Measurements from ENCODE around the gene FAM180A.
"Not testable (repeated sequence)": the region's sequence is repeated elsewhere in the genome, so short reads cannot be mapped to it uniquely, and the experiment has no call there.

FAM180A gene

GRCh38 chr7:135748770-135749169 is at the start of gene FAM180A:
Gene FAM180A (minus strand): TSS chr7:135748813. CDS start chr7:135748580, 233 bp downstream.
- DNase-seq, result no peak

DNA sequence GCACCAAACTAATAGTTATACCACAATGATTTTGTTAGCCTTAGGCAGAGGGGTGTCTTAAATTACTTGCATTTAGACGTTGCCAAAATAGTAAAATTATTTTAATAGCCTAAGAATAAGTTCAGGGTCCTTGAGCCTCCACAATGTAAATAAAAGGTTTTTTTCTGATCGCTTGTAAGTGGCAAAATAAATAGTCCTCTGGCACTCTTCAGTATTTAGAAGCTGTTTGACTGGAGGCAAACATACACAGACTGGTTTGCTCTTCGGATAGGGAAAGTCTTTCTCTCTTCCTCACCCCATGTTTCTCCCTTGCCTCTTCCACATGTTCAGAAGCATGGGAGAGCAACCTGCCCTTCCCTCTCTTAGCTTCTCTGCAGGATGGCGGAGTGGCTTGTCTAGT is 49.5 kb upstream of the FAM180A start:
- no peak for DNase-seq

DNA sequence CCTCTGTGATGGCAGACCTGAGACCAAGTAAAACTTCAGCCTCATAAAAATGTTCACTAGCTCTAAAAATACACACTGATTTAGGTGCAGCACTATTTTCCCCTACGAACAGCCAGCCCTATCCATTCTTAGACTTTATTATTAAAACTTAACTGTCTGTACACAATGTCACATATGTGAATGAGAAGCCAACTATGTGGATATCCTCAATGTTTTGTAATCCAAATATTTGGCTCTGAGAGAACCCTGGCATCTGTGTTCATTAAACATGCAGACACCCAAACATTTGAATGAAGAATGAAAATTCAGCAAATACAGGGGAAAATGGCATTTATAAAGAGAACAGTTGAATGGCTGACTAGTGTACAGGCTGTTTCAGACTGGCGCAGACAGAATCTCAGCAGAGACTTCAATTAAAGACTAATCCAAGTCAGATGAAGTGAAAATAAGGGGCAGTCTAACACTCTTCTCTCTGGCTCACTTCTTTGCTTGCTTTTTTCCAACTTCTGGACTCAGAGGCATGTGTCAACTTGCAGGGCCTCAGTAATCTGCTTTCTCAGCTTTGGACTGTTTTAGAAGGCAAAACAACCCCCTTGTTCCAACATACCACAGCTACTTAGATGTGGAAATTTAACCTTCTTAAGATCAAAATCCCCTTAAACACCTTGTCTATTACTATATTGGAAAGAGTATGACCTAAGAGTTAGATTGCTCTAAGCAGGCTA is 47.4 kb upstream of the FAM180A start:
- no peak for DNase-seq

- no peak for DNase-seq
Observed at GRCh38 chr7:135793841-135794240, 45.2 kb upstream of the FAM180A start.

DNA sequence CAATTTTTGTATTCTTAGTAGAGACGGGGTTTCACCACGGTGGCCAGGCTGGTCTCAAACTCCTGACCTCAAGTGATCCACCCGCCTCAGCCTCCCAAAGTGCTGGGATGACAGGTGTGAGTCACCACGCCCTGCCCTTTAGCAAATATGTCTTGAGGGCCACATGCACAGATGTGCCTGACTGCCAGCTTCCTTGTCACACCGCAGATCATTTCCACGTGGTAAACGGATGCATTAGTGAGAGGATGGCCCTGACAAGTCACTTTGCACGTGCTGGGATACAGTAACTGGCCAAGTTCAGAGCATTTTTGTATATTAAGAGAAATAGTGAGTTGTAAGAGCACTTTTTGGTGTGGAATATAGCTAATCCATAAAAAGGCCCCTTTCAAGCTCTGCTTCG is 44.3 kb upstream of the FAM180A start:
- no peak for DNase-seq

GRCh38 chr7:135792363-135792668 is 43.7 kb upstream of the FAM180A start:
- DNase-seq, result no peak

DNA sequence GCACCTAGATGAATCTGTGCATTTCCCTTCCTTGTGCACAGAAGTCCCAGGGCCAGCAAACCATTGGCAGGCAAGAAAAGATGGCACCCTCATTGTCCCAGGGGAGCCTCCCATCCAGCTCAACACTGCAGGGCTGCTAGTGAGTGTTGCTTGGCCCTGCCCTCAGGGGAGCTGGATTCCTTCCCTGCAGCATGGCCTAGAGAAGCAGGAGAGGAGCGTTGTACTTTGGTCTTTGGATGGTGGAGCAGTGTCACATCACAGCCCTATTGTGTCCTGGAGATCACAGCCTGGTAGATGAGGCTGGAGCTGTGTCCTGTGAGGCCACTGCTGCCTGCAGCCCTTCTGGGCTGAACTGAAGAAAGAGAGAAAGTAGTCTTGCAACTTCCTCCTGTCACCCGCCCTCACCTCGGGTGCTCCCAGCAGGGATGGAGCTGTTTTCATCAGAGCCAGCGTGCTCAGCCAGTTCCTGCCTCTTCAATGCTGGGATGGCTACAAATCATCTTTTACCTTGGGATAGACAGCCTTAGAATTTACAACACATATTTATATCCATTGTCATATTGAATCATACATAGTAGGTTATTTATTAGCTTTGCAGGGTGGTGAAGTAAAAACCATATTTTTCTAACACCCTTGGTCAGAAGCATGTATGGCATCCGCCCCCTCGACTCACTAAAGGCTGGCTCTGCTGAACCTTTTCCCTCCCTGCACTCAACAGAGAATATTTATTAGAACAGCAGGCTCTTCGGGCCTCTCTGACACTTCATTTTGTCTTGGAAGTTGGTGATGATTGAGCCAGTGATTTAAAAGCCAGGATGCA is 43.1 kb upstream of the FAM180A start:
- DNase-seq, result no peak

DNA sequence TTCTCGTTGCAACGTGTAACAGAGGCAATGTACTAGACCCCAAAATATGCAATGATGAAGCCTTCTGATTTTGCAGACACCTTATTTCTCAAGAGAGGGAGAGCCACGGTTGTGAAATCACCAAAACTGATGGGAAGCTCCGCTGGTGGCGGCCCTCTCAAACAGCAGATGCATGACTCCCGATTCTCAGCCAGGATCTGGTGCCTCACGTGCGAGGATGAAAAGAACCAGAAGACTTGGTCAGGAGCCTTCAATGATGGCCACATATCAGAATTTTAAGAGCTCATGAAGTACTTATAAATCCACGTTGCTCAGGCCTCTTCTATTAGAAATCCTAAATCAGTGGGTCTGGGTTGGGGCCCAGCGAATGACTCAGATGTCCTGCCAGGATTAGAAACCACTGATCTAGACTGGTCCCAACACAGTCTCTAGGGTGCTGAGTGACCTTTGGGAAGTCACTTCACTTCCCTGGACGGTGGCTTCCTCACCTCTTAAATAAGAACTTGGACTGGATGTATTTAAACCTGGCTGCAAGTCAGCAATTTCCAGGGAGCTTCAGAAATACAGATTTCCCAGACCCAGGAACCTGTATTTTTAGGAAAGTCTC is 41.9 kb upstream of the FAM180A start:
- no peak for DNase-seq

DNA sequence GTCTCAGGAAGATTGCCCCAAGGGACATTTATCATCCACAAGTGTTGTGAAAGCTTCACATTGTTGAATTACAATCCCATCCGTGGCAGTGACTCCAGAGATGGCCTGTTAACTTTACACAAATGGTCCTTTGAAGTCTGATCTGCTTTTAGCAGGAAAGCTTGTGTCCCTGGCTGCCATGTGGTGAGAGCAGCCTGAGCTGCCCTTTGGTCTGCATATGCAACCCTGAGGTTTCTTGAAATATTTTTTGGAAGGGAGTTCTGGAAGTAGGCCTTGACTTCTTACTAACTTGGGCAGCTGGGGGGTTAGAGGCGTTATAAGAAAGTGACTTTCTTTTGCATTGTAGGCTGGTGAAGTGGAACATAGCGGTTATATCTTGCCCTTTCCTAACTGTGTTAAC is 41.3 kb upstream of the FAM180A start:
- no peak for DNase-seq

GRCh38 chr7:135789431-135789830 is 40.8 kb upstream of the FAM180A start:
- no peak for DNase-seq

- DNase-seq, result no peak
Observed at GRCh38 chr7:135786911-135787310, 38.3 kb upstream of the FAM180A start.

- DNase-seq, result no peak
Observed at GRCh38 chr7:135785065-135785464, 36.5 kb upstream of the FAM180A start.

DNA sequence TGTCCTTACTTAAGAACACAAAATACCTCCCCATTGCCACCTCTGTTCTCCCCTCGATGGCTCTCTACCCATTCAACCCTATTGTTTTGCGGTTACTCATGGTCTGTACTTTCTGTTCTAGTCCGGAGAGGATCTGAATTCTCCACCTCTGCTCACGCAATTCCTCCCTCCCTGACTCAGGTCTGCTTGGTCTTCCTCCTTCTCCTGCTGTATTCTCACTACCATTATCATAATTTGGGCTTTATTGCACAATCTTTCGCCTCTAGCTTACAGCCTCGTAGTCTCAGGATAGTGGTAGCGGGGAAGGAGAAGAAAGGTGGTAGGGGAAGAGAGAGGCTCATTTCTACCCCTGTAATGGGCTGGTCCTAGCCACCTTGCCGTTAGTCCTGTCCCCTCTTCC is 35.4 kb upstream of the FAM180A start:
- DNase-seq, result no peak

DNA sequence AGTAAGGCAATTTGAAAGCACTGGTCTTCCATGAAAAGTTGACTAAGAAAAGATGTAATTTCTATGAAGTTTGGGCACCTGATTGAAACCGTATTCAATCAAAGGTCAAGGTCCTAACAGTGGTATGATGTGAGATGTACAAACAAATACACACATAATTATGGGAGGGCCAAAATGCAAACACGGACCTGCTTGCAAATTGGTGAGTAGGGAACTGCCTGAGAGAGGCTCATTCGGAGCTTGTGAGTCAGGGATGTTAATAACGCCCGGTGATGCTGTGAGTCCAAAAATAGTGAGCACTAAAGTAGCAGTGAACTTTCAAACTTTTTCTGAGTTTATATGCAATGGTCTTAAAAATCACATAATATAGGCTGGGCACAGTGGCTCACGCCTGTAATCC is 34.2 kb upstream of the FAM180A start:
- no peak for DNase-seq

DNA sequence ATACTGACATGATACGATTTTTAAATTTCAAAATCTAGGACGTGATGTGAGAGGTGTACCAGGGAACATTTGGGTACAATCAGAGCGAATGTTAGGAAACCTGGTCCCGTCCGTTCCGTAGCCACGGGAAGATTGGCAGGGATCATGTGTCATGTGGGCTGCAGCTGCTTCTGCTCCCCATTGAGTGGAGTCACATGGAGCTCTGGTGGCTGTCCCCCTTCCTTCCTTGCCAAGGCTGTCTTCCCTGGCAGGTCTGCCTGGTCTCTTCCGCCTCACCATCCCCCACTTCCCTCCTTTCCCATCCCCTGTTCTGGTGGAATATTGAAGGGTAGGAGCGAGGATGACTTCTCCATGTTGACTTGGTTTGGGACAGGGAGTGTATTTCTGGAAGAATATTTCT is 33.8 kb upstream of the FAM180A start:
- DNase-seq, result no peak

- DNase-seq, result no peak
Observed at GRCh38 chr7:135777626-135778398, 29.2 kb upstream of the FAM180A start.

DNA sequence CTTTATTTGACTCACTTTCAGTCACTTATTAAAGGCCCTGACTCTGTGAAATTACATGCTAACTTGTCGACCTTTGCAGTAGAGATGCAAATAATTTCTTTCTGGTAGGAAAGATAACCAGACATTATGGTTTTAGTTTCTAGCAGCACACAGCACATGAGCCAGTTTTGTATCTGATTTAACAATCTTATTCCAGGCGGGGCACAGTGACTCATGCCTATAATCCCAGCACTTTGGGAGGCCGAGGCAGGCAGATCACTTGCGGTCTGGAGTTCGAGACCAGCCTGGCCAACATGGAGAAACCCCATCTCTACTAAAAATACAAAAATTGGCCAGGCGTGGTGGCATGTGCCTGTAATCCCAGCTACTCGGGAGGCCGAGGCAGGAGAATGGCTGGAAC is 27.3 kb upstream of the FAM180A start:
- DNase-seq, result not testable (repeated sequence)

DNA sequence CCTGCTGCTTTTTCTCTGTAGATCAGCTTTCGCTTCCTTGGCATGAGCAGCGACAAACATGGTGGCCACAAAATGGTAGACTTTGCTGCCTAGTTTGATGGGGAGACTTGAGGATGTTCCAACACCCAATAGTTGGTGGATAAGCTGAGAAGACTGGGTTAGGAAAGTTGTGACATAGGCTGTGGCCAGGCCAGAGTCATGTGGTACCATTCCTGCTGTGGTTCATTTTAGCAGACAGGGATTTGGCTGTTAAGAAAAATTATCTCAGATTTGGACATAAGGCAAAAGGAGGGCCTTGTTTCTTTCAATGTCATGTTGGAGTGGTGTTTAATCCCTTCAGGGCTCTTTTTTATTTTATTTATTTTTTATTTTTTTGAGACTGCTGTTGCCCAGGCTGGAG is 26.6 kb upstream of the FAM180A start:
- no peak for DNase-seq

DNA sequence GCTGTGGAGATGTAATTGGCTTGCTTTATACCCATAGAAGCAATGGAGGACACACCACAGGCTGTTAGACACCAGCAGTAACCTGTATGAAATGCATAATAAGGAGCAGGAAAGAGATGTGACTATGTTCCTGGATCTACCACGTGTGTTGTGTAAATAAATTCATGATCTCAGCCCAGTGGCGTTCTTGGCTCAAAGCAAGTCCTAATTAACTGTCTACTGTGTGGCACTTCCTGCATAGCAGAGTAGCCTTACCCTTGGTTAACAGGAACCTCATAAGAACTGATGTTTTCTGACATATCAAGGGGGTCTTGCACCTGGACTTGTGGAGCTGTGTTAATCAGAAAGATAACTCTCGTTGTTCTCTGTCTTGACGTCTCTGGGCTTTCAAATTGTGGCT is 25.7 kb upstream of the FAM180A start:
- DNase-seq, result no peak

DNA sequence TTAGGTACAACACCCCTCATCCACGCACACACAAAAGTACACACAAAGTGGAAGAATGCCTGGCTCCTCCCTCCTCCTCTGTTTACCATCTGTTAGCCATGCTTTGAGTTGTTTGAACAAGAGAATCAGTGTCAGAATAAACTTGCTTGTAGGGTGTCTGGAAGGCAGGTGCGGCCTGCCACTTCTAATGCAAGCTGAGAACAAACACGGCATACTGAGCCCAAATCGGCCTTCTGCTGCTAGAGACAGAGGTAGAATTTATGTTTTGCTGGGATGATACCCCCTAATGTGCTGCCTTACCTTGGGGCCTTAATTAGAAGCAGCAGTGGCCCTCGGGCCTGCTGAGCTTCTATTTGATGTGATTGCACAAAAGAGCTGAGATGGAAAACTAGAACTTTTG is 24.9 kb upstream of the FAM180A start:
- DNase-seq, result no peak

DNA sequence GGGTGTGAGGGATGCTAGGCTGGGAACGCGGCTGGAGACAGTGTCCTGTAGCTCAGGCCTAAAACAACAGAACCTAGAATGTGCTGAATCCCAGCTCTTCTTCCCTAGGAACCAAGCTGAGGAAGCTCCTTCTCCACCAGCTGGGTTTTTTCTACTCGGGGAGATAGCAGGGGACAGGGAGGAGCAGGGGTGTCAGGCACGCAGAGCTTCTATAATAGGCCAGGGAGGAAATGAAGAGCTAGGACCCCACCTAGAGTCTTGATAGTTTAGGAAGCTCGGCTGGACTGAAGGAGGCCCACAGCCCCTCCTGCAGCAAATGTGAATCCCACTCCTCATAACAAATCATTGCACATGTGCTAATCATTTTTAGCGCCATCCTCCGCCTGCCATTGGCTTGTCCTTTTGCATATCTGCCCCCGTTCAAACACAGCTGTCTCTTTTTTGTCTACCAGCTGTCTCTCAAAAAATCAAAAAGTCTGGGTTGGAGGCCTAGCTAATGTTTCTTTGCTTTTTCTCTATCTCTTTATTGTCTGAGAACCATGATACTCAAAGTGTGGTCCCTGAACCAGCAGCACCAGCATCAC is 24.1 kb upstream of the FAM180A start:
- no peak for DNase-seq

DNA sequence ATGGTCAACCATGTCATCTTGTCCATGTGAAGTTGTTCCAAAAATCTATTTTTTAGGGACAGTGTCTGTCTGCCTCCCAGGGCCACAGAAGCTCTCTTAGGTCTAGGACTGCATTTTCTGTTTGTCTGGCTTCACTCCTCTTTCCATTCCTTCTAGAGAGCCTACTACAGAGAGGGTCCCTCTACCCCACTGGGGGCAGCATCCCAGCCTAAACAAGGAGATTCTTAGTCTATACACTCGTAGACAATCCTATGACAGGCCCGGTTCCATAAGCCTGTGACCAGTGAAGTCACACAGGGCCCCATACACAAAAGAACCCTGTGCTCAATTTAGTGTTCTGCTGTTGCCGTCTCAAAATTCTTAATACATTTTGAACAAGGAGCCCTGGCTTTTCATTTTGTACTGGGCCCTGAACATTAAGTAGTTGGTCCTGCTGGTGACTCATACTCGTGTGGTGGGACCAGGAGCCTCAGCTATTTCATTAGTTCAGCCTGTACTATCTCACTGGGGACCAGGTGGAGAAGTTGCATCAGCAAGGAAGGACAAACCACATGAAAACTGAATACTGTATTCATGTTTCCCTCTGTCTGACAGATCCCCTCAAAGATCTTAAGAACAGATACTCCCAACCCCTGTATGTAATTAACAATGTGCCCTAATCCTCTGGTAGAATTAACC is 23.5 kb upstream of the FAM180A start:
- no peak for DNase-seq

All from activated CD8-positive, alpha-beta memory T cell treated with anti-CD3 and anti-CD28 coated beads, Interleukin-2, amount 50 U/mL, for 4 hours (primary cell).